GM12875 (cell line): ENCODE measurements around the gene LTF.

Experiments
- H3K4me3 ChIP-seq: one replicate; pipeline ENCODE4 v1.5.1; 2011; ENCODE audit warnings: low read depth, low read length, control low read depth
- TF ChIP-seq, protein P1 (sequence below): IDR thresholded peaks from 2 replicates; pipeline ENCODE4 v1.5.1; 2011; ENCODE audit warnings: low read depth, mild to moderate bottlenecking, control low read depth, inconsistent platforms, low read length, moderate library complexity, borderline replicate concordance; ENCODE audit not compliant: insufficient read depth

LTF gene

DNA sequence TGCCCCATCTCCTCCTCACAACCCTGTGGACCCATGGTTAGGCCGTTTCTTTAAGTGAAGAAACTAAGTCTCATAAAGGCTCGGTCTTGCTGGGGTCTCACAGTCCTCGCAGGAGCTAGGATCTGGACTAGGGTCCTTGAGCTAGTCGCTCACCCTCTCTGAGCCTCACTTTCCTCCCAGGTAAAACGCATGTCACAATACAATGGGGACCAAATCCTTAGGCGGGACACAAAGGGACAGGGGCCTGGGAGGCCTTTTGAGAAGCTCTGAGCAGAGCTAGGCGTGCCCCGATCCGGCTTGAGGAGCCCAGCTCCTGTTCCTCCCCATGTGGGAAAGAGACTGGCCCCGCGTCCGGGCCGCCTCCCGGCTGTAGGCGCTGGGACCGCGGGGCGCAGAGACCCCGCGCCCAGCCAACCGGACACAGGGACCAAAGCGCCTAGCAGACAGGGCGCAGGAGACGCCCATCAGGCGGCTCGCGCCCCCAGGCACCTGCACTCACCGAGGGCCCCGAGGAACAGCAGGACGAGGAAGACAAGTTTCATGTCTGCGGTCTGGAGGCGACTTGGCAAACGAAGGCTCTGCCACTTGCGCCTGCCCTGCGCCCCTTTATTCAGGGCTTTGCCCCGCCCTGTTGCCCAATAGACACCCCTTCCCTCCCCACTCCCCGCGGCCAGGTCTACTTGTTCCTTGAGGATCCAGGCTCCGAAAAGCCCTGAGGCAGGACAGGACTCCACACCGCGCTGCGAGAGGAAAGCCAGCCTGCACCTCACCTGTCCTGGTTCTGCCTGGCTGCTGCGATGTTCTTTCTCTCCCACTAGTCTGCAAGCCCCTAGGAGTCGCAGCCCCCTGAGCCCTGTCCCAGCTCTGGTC lies at the start of gene LTF:
Gene LTF, minus strand, starts transcription at position 580 of the 870 bp plus-strand sequence. Its CDS starts 38 bp downstream, at position 542.
- no peak within 1 kb of the TSS for H3K4me3 ChIP-seq
- TF ChIP-seq, protein P1, sequence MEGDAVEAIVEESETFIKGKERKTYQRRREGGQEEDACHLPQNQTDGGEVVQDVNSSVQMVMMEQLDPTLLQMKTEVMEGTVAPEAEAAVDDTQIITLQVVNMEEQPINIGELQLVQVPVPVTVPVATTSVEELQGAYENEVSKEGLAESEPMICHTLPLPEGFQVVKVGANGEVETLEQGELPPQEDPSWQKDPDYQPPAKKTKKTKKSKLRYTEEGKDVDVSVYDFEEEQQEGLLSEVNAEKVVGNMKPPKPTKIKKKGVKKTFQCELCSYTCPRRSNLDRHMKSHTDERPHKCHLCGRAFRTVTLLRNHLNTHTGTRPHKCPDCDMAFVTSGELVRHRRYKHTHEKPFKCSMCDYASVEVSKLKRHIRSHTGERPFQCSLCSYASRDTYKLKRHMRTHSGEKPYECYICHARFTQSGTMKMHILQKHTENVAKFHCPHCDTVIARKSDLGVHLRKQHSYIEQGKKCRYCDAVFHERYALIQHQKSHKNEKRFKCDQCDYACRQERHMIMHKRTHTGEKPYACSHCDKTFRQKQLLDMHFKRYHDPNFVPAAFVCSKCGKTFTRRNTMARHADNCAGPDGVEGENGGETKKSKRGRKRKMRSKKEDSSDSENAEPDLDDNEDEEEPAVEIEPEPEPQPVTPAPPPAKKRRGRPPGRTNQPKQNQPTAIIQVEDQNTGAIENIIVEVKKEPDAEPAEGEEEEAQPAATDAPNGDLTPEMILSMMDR, result no peak

DNA sequence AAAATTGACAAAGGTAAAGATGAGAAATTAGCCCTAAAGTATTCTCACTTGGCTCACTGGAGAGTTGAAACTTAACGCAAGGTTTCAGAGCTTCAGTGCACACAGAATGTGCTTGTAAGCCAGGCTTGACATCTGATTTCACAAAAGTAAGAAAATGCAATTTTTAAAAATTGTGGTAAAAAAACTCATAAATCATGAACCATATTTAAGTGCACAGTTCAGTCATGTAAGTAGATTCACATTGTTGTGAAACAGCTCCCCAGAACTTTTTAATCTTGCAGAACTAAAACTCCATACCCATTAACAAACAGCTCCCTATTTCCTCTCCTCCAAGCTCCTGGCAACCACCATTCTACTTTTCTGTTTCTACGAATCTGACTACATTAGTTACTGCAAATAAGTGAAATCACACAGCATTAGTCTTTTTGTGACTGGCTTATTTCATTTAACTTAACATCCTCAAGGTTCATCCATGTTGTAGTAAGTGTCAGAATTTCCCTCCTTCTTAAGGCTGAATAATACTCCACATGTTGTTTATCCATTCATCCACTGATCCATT lies 47.6 kb upstream of the LTF start:
- no peak overlapping the region for H3K4me3 ChIP-seq
- TF ChIP-seq, protein P1, result no peak

DNA sequence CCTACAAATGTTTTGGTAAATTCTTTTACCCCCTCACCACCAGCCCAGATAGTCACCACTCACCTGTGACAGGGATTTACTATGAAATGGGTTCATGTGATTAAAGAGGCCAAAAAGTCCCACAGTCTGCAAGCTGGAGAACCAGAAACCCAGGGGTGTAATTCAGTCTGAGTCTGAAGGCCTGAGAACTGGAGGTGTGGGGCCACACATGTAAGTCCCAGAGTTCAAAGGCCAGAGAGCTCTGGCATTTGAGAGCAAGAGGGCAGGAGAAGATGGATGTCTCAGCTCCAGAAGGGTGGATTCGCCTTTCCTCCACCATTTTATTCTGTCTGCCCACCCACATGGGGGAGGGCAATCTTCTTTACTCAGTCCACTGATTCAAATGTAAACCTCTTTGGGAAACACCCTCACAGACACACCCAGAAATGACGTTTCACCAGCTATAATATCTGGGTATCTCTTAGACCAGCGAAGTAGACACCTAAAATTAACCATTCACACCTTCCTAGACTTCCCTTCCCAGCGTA lies 45.0 kb upstream of the LTF start:
- H3K4me3 ChIP-seq, result no peak overlapping the region
- TF ChIP-seq, protein P1, result no peak

DNA sequence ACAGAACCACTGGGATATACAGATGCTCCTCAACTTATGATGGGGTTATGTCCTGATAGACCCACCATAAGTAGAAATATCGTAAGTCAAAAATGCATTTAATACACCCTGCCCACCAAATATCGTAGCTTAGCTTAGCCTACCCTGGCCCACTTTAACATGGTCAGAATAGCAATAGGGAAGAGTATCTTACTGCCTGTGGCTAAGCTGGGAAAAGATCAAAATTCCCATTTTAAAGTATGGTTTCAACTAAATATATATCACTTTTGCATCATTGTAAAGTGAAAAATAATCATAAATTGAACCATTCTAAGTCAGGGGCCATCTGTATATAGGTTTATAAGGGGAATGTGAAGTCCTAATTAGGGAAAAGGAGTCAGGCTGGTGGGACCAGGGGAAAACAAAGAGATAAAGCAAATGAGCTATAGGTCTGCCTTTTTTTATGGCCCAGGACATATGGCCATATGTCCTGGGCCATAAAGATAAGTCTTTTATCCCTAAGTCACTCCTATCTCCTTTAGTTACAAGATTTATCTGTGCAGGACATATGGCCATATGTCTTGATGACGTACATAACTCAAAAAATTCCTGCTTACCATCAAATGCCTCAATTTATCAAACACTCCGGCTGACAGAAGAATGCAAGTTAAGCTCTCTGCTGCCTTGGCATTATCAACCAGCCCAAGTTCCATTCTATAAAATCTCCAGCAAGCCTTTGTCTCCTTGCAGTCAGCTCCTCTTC lies 44.3 kb upstream of the LTF start:
- TF ChIP-seq, protein P1, result no peak
- H3K4me3 ChIP-seq, result no peak overlapping the region

DNA sequence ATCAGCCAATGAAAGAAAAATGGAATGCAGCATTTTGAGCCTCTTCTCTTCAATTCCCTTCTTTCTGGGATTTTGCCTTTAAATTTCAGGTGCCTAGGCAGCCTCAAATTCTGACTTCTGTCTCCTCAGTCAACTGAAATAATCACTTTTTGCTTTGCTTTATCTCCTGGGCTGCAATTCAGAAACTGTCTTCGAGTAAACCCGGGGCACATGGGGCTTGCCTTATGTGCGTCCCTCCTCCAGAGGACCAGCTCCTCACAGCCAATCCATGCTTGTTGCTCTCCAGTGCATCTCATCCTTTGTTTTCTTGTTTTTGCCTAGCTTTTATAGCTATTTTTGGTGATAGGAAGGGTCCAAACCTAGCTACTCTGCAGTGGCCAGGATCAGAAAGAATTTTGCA lies 41.8 kb upstream of the LTF start:
- H3K4me3 ChIP-seq, result no peak overlapping the region
- TF ChIP-seq, protein P1, result no peak

DNA sequence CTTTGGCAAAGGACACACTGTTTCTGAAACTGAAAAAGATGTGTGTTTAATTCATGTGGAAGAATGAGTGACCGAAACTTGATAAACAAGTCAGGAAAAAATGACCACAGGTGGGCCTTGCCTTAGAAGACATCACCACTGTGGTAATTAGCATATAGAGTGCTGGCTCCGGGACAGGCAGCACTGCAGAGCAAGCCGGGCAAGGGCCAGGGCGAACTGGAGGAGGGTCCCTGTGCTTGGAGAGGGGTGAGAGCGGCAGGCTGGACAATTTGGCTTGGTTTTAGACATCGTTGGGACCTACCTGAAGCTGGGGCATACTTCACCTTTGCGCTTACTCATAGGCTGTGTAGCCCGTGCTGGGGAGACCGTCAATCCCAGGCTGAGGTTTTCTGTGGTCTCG lies 41.2 kb upstream of the LTF start:
- TF ChIP-seq, protein P1, result no peak
- H3K4me3 ChIP-seq, result no peak overlapping the region
